DLD1 (cell line): ENCODE data around the gene SH2B2.
"Not testable (repeated sequence)": the region's sequence is repeated elsewhere in the genome, so short reads cannot be mapped to it uniquely, and the experiment has no call there.

Source experiments
- in situ Hi-C: cut with HindIII; loops from 2 replicates; pipeline ENCODE4 v1.10.0; 2017; ENCODE audit warnings: low sequenced_read_pairs

The SH2B2 gene

DNA sequence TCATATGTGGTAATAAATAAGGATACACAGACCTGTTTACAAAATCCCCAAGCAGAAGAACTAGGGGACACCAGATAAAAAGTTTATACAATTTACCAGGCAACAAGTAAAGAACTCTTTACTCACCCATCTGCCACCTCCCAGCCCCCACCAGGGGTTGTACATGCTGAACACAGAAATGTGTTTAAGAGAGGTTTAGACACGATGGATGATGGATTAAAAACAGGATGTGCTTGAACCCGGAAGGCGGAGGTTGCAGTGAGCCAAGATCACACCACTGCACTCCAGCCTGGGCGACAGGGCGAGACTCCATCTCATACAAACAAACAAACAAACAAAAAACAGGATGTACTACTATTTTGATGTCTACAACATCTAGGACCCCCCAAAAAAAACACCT, 42.2 kb downstream of the SH2B2 start:
- in situ Hi-C loops: not testable (repeated sequence)

GRCh38 chr7:102329366-102329765, 42.7 kb downstream of the SH2B2 start:
- in situ Hi-C loops: not testable (repeated sequence)

- in situ Hi-C loops: not testable (repeated sequence)
These were observed 44.2 kb downstream of the SH2B2 start for GRCh38 chr7:102330666-102331460.

- in situ Hi-C loops: not testable (repeated sequence)
These were observed 48.9 kb downstream of the SH2B2 start for GRCh38 chr7:102335574-102335973.

DNA sequence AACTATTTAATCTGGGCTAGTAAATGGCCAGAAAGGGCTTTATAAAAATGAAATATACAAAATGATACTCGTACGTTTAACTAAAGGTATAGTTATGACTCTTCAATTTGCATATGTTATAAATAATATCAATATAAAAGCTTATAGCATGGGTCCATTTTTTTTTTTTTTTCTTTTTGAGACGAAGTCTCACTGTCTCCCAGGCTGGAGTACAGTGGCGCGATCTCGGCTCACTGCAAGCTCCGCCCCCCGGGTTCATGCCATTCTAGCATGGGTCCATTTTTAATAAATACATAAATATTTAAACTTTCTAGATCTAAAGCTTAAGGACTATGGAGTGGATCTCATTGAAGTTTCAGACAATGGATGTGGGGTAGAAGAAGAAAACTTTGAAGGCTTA, 50.3 kb downstream of the SH2B2 start:
- in situ Hi-C loops: not testable (repeated sequence)

DNA sequence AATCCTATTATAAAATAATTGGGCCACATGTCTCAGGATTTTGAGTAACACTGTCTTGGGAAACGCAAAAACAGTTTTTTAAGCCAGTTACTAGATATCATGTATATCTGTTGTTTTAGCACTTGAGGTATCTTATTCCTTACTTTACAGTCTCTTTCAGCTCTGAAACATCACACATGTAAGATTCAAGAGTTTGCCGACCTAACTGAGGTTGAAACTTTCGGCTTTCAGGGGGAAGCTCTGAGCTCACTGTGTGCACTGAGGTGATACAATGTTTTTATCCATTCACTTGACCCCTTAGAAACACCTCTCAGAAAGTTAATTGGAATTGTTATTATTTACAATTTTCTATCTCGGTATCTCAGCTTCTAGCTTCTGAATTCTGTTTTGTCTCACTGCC, 50.8 kb downstream of the SH2B2 start:
- in situ Hi-C loops: not testable (repeated sequence)

DNA sequence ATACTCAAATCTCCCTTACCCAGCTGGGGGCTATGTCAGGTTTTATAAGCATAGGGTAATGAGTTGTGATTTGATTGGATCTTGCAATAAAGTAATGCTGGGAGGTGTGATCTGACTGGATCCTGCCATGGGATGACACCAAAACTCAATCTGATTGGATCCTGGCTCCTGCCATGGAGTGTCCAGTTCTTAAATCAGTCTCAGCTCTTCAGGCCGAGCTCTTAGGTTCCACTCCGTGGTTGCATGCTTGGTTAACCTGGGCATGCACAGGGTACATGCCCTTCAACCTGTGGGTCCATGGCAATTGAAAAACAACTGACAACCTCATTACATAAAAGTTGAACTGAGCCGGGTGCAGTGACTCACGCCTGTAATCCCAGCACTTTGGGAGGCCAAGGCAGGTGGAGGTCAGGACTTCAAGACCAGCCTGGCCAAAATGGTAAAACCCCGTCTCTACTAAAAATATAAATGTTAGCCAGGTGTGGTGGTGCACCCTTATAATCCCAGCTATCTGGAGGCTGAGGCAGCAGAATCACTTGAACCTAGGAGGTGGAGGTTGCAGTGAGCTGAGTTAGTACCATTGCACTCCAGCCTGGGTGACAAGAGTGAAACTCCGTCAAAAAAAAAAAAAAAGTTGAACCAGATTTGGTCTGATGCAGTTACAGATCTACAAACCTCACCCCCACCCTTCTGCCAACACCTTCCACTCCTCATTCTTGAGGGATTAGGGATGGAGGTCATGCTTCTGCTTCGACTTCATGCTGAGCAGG, 54.1 kb downstream of the SH2B2 start:
- in situ Hi-C loops: not testable (repeated sequence)

GRCh38 chr7:102346983-102347382, 60.3 kb downstream of the SH2B2 start:
- in situ Hi-C loops: not testable (repeated sequence)

DNA sequence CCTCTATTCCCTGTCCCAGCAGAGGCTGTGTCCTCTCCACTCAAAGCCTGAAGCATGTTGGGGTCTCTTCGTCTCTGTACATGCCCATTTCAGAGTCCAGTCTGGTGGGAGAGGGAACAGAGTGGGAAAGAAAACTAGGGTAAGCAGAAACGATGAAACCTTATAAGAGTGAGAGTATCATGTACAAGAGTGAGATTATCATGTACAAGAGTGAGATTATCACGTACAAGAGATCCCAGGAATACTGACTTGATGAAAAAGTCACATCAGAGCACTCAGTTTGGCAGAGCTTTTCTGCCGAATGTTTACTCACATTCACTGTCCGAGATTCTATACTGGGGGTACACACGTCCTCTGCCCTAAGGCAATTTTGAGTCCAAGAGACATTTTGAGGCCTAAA, 69.7 kb downstream of the SH2B2 start, which contains the start of gene SPDYE6:
TSS of gene SPDYE6 (minus strand) at position 101 of the 400 bp plus-strand sequence. CDS start 421 bp downstream, outside the sequence.
- in situ Hi-C loops: not testable (repeated sequence)

- in situ Hi-C loops: not testable (repeated sequence)
These were observed 77.1 kb downstream of the SH2B2 start for GRCh38 chr7:102363549-102364393.

DNA sequence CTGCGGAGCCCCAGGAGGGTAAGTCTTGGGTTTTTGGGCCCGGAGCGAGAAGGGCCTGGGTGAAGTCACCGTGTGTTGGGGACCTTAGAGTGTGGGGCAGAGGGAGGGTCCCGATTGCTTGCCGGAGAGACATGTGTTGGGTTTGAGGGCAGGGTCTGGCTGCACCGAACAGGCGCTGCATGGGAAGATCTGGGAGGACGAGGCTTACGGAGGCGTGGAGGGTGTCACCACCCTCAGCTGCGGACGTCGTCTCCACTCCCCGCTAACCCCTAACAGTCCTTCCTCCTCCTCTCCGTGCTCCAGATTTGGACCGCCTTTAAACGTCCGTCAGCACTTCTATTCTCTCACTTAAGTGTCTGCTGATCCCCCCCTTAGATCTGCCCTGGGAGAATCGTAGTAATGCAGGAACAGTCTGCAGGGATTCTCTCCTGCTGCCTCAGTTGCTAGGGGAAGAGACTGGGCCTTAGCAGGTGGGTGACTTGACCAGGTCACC, 77.8 kb downstream of the SH2B2 start:
- in situ Hi-C loops: not testable (repeated sequence)

DNA sequence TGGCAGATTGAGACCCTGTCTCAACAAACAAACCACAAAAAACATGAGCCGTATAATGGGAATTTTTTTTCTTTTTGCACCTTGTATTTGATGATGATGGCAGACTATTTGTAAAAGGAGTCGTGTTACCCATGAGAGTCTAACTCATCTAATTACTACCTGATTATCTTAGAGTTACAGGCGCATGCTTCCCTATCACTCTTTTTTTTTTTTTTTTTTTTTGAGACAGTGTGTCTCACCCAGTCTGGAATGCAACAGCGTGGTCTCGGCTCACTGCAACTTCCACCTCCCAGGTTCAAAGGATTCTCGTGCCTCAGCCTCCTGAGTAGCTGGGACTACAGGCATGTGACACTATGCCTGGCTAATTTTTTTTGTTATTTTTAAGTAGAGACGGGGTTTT, 78.7 kb downstream of the SH2B2 start:
- in situ Hi-C loops: not testable (repeated sequence)

DNA sequence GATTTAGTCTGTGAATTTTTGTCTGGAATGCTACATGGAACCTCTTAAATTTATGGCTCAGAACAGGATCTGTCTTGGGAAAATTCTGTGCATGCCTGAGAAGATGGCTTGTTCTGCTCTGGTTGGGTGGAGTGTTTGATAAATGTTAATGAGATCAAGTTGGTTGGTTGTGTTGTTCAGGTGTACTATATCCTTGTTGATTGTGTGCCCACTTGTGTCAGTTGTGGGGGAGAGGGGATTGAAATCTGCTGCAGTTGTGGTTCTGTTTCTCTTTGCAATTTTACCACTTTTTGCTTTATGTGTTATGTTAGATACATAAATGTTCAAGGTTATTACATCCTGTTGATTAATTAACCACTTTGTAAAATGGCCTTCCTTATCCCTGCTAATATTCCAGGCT, 83.4 kb downstream of the SH2B2 start:
- in situ Hi-C loops: not testable (repeated sequence)
